Measurements from ENCODE around the gene FAM135A. TPM values are rescaled to one million over a fixed set of nuclear protein-coding genes. Genes with fewer than 3 reads are reported as not detected.

FAM135A gene
- 10.3 and 11.5 TPM in 2 replicates for total RNA-seq

GRCh38 chr6:70413114-70413991 lies at the start of gene FAM135A:
TSS of gene FAM135A (plus strand) at chr6:70413508. CDS start at chr6:70428343, 14,835 bp downstream.

GRCh38 chr6:70566751-70567382 lies 153.6 kb downstream of the FAM135A start, which contains the start of gene SDHAF4:
TSS of gene SDHAF4 (plus strand) at chr6:70566930. CDS start at chr6:70566941, 11 bp downstream.

Other genes starting within 250 kb of the FAM135A start
- not detected in 2 replicates for gene COL9A1, start 110.4 kb upstream of the FAM135A start, total RNA-seq
- gene SDHAF4, start 153.4 kb downstream of the FAM135A start, total RNA-seq = 6.5 and 7.4 TPM in 2 replicates